CD4-positive, alpha-beta memory T cell (primary cell): Measurements from ENCODE around the gene NUBP2. TPM values are rescaled to one million over a fixed set of nuclear protein-coding genes. Genes with fewer than 3 reads are reported as not detected.

Source experiments
- CTCF ChIA-PET: fragments of 350-600 bp; sonication (Branson Sonifier 250); formaldehyde crosslinking; loops from one replicate; lab custom pipeline; 2021; ENCODE audit warnings: inconsistent platforms; ENCODE audit not compliant: partially characterized antibody; lab: Charles Lee
- POLR2A ChIA-PET: fragments of 350-600 bp; sonication (Branson Sonifier 250); formaldehyde crosslinking; loops from one replicate; lab custom pipeline; 2021; ENCODE audit not compliant: partially characterized antibody; lab: Charles Lee
- DNase-seq, 5 donors: peaks; one replicate each; pipeline versions ENCODE4 v3.0.0 to v3.0.0-alpha.2; 2020 to 2022; ENCODE audit warnings: mixed read lengths in 1 of 5
- H3K27ac ChIP-seq: one replicate; pipeline ENCODE4 v1.7.0; 2013; ENCODE audit warnings: low read depth, low read length
- H3K27me3 ChIP-seq: 2 replicates; pipeline ENCODE4 v1.7.0; 2013; ENCODE audit warnings: mild to moderate bottlenecking, low read length, moderate library complexity; ENCODE audit not compliant: insufficient read depth
- H3K36me3 ChIP-seq: 2 replicates; pipeline ENCODE4 v1.7.0; 2013; ENCODE audit warnings: mild to moderate bottlenecking, low read length, moderate library complexity; ENCODE audit not compliant: insufficient read depth
- H3K4me1 ChIP-seq: 2 replicates; pipeline ENCODE4 v1.7.0; 2013; ENCODE audit warnings: mild to moderate bottlenecking, low read length, moderate library complexity; ENCODE audit not compliant: insufficient read depth
- H3K4me3 ChIP-seq, 2 donors: one replicate each; pipeline ENCODE4 v1.7.0; 2013; ENCODE audit warnings: low read length in 2 of 2, mild to moderate bottlenecking in 1 of 2
- H3K9me3 ChIP-seq, 2 donors: one replicate each; pipeline ENCODE4 v1.7.0; 2013; ENCODE audit warnings: low read length in 2 of 2, control low read depth in 1 of 2; ENCODE audit not compliant: control insufficient read depth in 1 of 2
- H3K27ac Mint-ChIP-seq, 7 donors: one replicate each; pipeline ENCODE4 v1.8.0; 2020 to 2021; ENCODE audit warnings: mixed read lengths in 7 of 7, mild to moderate bottlenecking in 6 of 7, inconsistent platforms in 3 of 7, moderate library complexity in 3 of 7
- H3K27me3 Mint-ChIP-seq, 2 donors: one replicate each; pipeline ENCODE4 v1.8.0; 2020 to 2021; ENCODE audit warnings: mixed read lengths in 2 of 2
- H3K36me3 Mint-ChIP-seq, 2 donors: one replicate each; pipeline ENCODE4 v1.8.0; 2020 to 2021; ENCODE audit warnings: mixed read lengths in 2 of 2, inconsistent platforms in 1 of 2, mild to moderate bottlenecking in 1 of 2
- H3K4me1 Mint-ChIP-seq, 4 donors: one replicate each; pipeline ENCODE4 v1.8.0; 2020 to 2021; ENCODE audit warnings: mixed read lengths in 4 of 4, mild to moderate bottlenecking in 1 of 4
- H3K4me3 Mint-ChIP-seq, 8 donors: one replicate each; pipeline ENCODE4 v1.8.0; 2020 to 2021; ENCODE audit warnings: mixed read lengths in 8 of 8, mild to moderate bottlenecking in 7 of 8, moderate library complexity in 6 of 8, inconsistent platforms in 3 of 8
- H3K9me3 Mint-ChIP-seq, 8 donors: one replicate each; pipeline ENCODE4 v1.8.0; 2020 to 2021; ENCODE audit warnings: mixed read lengths in 8 of 8, mild to moderate bottlenecking in 5 of 8, inconsistent platforms in 3 of 8, moderate library complexity in 1 of 8
- intact Hi-C: fragments of 100-400 bp; cut with micrococcal nuclease; formaldehyde crosslinking; loops from one replicate; pipeline ENCODE4 v1.15.1; 2023
- polyA plus RNA-seq, 2 donors: library from polyadenylated mRNA; unstranded; fragments of 300-500 nt; fragmentation: Illumina TruSeq; gene quantifications; one replicate each; pipeline ENCODE4 v1.2.3, GENCODE V29; 2021
- total RNA-seq, 2 experiments: library from RNA; stranded (reverse); gene quantifications; one replicate each; pipeline ENCODE4 v1.2.3, GENCODE V29; 2021

The NUBP2 gene
- total and polyA plus RNA-seq, 4 experiments from 2014 or later, result 55.9 to 98.9 (median 68.5) TPM

DNA sequence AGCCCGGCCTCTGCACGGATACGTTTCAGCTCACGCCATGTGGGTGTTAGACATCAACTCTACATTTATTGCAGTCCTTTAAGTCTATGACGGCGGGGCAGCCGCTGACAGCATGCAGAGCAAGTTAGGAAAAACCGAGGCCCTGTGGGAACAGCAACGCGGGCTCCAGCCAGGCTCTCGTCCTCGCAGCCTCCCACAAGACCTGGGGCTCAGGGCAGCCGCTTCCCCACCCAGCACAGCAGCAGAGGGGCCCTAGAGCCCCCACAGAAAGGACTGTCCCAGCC, 6.1 kb upstream of the NUBP2 start:
- no peak overlapping the region for H3K27ac ChIP-seq
- H3K9me3 Mint-ChIP-seq, result no peaks in the 10 kb centered on the region
- peak overlapping the region in 2 of 8 donors; percentile 4 to 21 for H3K4me3 Mint-ChIP-seq
- H3K4me1 Mint-ChIP-seq, result peaks cover 14 to 40% (median 18%) of the 10 kb centered on the region in 4 donors
- peak overlapping the region in 1 of 7 donors; percentile 70 for H3K27ac Mint-ChIP-seq
- H3K4me3 ChIP-seq, result no peak overlapping the region
- ChIA-PET POLR2A (no interaction called here), CTCF (no interaction called here)
- H3K27me3 ChIP-seq, result no peaks in the 10 kb centered on the region
- H3K4me1 ChIP-seq, result peaks cover 40% of the 10 kb centered on the region
- H3K9me3 ChIP-seq, result no peaks in the 10 kb centered on the region
- intact Hi-C loops, result no loop called here
- DNase-seq, result no peak
- peaks cover 22% of the 10 kb centered on the region for H3K36me3 ChIP-seq
- H3K27me3 Mint-ChIP-seq, result no peaks in the 10 kb centered on the region
- peaks cover 0 to 18% of the 10 kb centered on the region in 2 donors for H3K36me3 Mint-ChIP-seq

DNA sequence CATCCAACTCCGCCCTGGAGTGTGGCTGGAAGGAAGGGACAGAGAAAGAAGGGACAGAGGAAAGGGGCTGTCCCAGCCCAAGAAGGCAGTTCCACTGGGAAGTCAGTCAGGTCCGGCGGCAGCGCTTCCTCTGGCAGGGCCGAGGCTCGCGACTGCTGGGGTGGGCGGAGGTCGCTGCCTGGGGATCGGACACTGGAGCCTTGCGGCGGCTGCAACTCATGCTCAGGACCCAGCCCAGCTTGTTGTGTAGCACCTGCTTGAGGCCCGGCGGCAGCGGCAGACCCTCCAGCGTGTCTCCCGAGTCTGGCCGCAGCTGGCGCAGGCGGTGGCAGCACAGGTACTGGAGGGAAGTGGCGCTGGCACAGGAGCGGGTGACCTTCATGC, 5.8 kb upstream of the NUBP2 start:
- H3K27me3 Mint-ChIP-seq, result no peaks in the 10 kb centered on the region
- H3K4me3 ChIP-seq, result no peak overlapping the region
- POLR2A ChIA-PET, result interaction anchor here (1.1 to 6.7 kb wide), 2 partner anchors 7 to 71 kb away, joined by 3 to 185 read pairs; partner anchors contain the start of genes EME2, MAPK8IP3, MRPS34 and NME3
- peaks cover 22% of the 10 kb centered on the region for H3K36me3 ChIP-seq
- H3K36me3 Mint-ChIP-seq, result peaks cover 0 to 18% of the 10 kb centered on the region in 2 donors
- H3K27me3 ChIP-seq, result no peaks in the 10 kb centered on the region
- H3K4me1 Mint-ChIP-seq, result peaks cover 13 to 40% (median 17%) of the 10 kb centered on the region in 4 donors
- H3K4me1 ChIP-seq, result peaks cover 38% of the 10 kb centered on the region
- intact Hi-C loops, result no loop called here
- no peak for DNase-seq
- H3K9me3 Mint-ChIP-seq, result no peaks in the 10 kb centered on the region
- H3K9me3 ChIP-seq, result no peaks in the 10 kb centered on the region
- CTCF ChIA-PET, result no interaction called here
- H3K27ac ChIP-seq, result no peak overlapping the region
- H3K4me3 Mint-ChIP-seq, result peak overlapping the region in 1 of 8 donors; percentile 4
- peak overlapping the region in 1 of 7 donors; percentile 70 for H3K27ac Mint-ChIP-seq

DNA sequence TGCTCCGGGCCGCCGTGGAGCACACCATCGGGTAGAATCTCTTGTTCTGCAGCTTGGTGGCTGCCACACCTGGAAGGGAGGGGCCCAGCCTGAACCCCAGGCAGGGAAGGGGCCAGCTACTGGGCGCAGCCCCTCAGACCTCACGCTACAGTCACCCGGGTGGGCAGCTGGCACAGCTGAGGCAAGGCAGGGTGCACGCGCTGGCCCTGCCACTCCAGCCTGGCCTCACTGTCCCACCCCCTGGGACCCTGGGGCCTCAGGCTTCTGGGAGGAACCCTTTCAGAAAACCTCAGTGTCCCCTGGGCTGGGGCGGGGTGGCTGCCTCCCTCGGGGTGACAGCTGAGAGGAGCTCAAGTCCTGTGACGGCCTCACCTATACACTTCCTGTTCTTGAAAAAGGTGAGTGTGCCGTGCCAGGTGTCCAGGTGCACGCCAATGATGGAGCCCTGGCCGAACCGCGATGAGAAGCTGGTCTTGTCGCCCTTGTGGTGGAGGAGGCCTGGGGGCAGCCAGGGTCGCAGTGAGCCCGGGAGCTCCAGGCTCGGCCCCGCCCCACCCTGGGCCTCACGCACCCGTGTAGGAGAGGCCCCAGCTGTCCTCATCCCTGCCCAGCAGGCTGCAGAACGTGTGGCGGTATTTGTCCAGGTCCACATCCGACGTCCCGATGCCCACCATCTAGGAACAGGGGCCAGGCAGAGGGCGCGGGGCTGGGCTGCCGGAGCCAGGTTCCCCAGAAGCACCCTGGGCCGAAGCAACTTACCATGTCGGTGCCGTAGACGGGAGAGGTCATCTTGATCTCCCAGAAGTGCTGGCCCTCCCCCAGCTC, 5.2 kb upstream of the NUBP2 start:
- H3K4me1 Mint-ChIP-seq, result peaks cover 10 to 36% (median 15%) of the 10 kb centered on the region in 4 donors
- intact Hi-C loops, result no loop called here
- peaks cover 0 to 1% (median 0%) of the 10 kb centered on the region in 8 donors for H3K9me3 Mint-ChIP-seq
- Histone ChIP-seq H3K4me3 (no peak overlapping the region), H3K27me3 (no peaks in the 10 kb centered on the region), H3K36me3 (peaks cover 22% of the 10 kb centered on the region), H3K9me3 (no peaks in the 10 kb centered on the region), H3K27ac (no peak overlapping the region), H3K4me1 (peaks cover 34% of the 10 kb centered on the region)
- ChIA-PET CTCF (interaction anchor here (0.6 kb wide), 1 partner anchor 248 kb away, joined by 4 read pairs; no protein-coding TSS in a partner anchor), POLR2A (interaction anchor here (1.1 to 6.7 kb wide), 2 partner anchors 8 to 72 kb away, joined by 3 to 185 read pairs; partner anchors contain the start of genes EME2, MAPK8IP3, MRPS34 and NME3)
- H3K4me3 Mint-ChIP-seq, result no peak overlapping the region
- no peaks in the 10 kb centered on the region for H3K27me3 Mint-ChIP-seq
- peaks cover 0 to 14% of the 10 kb centered on the region in 2 donors for H3K36me3 Mint-ChIP-seq
- no peak overlapping the region for H3K27ac Mint-ChIP-seq
- peak in 1 of 5 donors; percentile 22 for DNase-seq

DNA sequence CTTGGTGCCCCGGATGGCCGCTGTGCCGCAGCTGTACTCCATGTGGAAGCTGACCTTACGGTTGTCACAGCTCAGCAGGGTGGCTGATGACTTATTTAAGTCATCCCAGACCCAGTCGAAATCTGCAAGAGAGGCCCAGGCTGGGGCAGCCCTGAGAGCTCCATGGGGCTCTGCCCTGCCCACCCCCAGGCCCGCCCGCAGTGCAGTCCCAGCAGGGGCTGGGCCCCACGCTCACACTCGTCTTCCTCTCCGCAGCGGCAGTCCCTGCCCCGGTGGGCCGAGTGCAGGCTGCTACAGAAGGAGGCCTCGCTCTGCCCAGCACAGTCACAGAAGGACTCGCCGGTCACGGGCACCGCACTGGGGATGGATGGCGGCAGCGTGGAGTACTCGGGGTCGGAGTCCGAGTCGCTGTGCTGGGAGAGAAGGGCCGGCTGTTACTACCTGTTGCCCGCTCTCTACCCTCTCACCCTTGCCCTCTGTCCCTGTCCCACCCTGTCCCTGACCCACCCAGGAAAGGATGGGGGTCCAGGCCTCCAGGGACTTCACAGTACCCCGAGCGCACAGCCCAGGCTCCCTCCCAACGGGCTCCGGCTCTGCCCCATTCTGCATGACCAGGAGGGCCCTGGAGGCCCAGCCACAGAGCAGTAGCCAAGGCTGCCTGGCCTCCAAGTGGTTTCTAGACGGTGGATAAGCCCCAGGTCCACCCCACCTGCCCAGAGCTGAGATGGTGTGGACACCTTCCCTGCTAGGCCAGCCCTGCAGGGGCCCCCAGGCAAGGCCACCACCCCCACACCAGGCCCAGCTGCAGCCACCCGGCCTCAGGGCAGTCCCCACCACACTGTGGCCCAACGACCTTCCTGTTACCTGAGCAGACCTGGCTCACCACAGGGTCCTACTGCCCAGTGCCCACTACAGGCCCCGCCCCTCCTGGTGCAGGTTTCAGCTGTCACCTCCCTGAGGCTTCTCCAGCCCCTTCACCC, 4.3 kb upstream of the NUBP2 start:
- intact Hi-C loops, result no loop called here
- Mint-ChIP-seq H3K27me3 (no peaks in the 10 kb centered on the region), H3K36me3 (peaks cover 0 to 21% of the 10 kb centered on the region in 2 donors), H3K9me3 (peaks cover 0 to 3% (median 0%) of the 10 kb centered on the region in 8 donors), H3K4me3 (no peak overlapping the region), H3K27ac (peak overlapping the region in 2 of 7 donors; percentile 68 to 84), H3K4me1 (peaks cover 15 to 40% (median 22%) of the 10 kb centered on the region in 4 donors)
- DNase-seq, result peak in 1 of 5 donors; percentile 24
- no peaks in the 10 kb centered on the region for H3K27me3 ChIP-seq
- ChIA-PET CTCF (interaction anchor here (0.6 kb wide), 1 partner anchor 249 kb away, joined by 4 read pairs; no protein-coding TSS in a partner anchor), POLR2A (interaction anchor here (0.5 to 6.7 kb wide), 3 partner anchors 9 to 418 kb away, joined by 3 to 185 read pairs (median 3); partner anchors contain the start of genes EME2, MAPK8IP3, MRPS34 and NME3)
- H3K36me3 ChIP-seq, result peaks cover 22% of the 10 kb centered on the region
- no peak overlapping the region for H3K4me3 ChIP-seq
- no peak overlapping the region for H3K27ac ChIP-seq
- H3K9me3 ChIP-seq, result no peaks in the 10 kb centered on the region
- H3K4me1 ChIP-seq, result peaks cover 37% of the 10 kb centered on the region

DNA sequence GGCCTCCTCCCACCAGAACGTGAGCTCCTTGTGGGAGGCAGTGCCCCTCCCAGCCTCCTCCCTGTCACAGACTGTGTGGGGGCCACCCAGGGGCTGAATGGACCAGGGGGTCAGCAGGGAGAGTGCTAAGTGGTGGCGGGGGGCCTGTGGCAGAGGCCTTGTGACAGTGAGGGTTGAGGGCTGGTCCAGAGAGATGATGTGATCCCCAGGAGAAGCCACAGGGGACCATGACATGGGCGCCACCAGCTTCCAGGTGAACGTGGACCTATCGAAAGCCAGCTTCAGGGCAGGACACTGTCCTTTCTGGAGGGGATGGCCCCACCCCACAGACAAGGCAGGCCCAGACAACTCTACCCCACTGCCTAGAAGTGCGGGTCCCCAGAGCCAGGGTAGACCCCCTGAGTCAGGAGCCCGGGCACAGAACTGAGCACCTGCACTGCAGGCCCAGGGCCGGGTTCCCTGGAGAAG, 3.5 kb upstream of the NUBP2 start:
- Mint-ChIP-seq H3K27me3 (no peaks in the 10 kb centered on the region), H3K27ac (peak overlapping the region in 2 of 7 donors; percentile 68 to 84), H3K4me1 (peaks cover 12 to 43% (median 25%) of the 10 kb centered on the region in 4 donors), H3K4me3 (no peak overlapping the region), H3K36me3 (peaks cover 0 to 21% of the 10 kb centered on the region in 2 donors), H3K9me3 (peaks cover 0 to 3% (median 0%) of the 10 kb centered on the region in 8 donors)
- Histone ChIP-seq H3K36me3 (peaks cover 22% of the 10 kb centered on the region), H3K27ac (no peak overlapping the region), H3K4me3 (no peak overlapping the region), H3K9me3 (no peaks in the 10 kb centered on the region), H3K27me3 (no peaks in the 10 kb centered on the region), H3K4me1 (peaks cover 37% of the 10 kb centered on the region)
- DNase-seq, result peak in 1 of 5 donors; percentile 32
- intact Hi-C loops, result no loop called here
- POLR2A ChIA-PET, result interaction anchor here (1.1 to 6.7 kb wide), 2 partner anchors 9 to 1032 kb away, joined by 3 to 185 read pairs; partner anchors contain the start of genes EME2, MRPS34 and NME3
- CTCF ChIA-PET, result no interaction called here

DNA sequence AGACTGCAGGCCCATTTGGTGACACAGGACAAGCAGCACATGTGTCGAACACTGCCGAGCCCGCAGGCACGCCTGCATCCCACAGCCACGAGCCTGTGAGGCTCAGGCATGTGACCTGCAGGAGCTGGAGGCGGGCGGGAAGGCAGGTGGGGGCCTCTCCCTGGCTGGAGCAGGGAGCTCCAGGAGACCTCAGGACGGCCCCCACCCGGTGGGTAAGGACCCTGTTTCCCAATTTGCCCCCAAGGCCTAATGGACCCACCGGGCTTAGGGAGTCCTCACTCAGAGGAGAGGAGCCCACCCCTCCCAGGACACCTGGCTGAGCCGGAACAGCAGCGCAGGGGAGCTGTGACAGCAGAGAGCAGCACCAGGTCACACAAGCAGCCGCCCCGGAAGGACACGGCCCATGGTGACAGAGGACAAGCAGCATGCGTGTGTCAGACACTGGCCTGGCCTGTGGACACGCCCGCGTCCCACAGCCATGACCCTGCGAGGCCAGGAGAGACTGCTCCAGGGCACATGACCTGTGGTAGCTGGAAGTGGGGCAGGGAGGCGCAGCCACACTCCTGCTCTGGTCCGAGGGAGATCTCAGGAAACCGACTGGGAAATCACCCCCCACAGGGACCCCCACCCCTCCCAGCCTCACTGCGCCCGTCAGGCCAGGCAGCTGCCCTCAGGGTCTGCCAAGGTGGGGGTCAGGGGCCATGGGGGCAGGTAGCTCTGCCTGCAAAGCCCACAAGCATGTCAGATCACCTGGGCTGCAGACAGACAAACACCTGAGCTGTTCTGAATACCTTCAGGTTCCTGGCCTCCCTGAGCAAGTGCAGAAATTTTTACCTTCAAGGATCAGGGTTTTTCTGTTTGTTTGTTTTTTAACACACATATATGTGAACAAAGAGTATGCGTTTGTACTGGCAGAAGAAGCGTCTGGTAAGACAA, 2.8 kb upstream of the NUBP2 start:
- ChIA-PET CTCF (no interaction called here), POLR2A (interaction anchor here (0.7 to 6.7 kb wide), 4 partner anchors 10 to 1032 kb away, joined by 3 to 185 read pairs (median 30); partner anchors contain the start of genes EME2, MAPK8IP3, MRPS34 and NME3)
- H3K4me3 Mint-ChIP-seq, result peak overlapping the region in 5 of 8 donors; percentile 33 to 63 (median 47)
- peaks cover 0 to 22% of the 10 kb centered on the region in 2 donors for H3K36me3 Mint-ChIP-seq
- DNase-seq, result peak in 1 of 5 donors; percentile 21
- H3K27me3 ChIP-seq, result no peaks in the 10 kb centered on the region
- H3K36me3 ChIP-seq, result peaks cover 22% of the 10 kb centered on the region
- H3K4me1 Mint-ChIP-seq, result peaks cover 13 to 40% (median 26%) of the 10 kb centered on the region in 4 donors
- no peaks in the 10 kb centered on the region for H3K27me3 Mint-ChIP-seq
- H3K4me1 ChIP-seq, result peaks cover 34% of the 10 kb centered on the region
- H3K27ac Mint-ChIP-seq, result peak overlapping the region in 2 of 7 donors; percentile 23 to 94
- H3K9me3 ChIP-seq, result no peaks in the 10 kb centered on the region
- H3K27ac ChIP-seq, result no peak overlapping the region
- H3K9me3 Mint-ChIP-seq, result peaks cover 0 to 3% (median 0%) of the 10 kb centered on the region in 8 donors
- H3K4me3 ChIP-seq, result no peak overlapping the region
- intact Hi-C loops, result no loop called here
